Duodenal mucosa (tissue), 2 donors: ENCODE measurements around the gene GPSM1.
A peak's percentile ranks its signal among the peaks of the same experiment; 100 is the strongest.

Experiments
- H3K27ac ChIP-seq: one replicate; pipeline ENCODE4 v1.7.0; 2013; ENCODE audit warnings: low read depth, low read length
- H3K27me3 ChIP-seq, 2 donors: one replicate each; pipeline ENCODE4 v1.7.0; 2013; ENCODE audit warnings: low read length in 2 of 2, control low read depth in 1 of 2; ENCODE audit not compliant: insufficient read depth in 2 of 2, control insufficient read depth in 1 of 2
- H3K36me3 ChIP-seq, 2 donors: one replicate each; pipeline ENCODE4 v1.7.0; 2013; ENCODE audit warnings: low read length in 2 of 2, control low read depth in 1 of 2; ENCODE audit not compliant: insufficient read depth in 2 of 2, control insufficient read depth in 1 of 2
- H3K4me1 ChIP-seq, 2 donors: one replicate each; pipeline ENCODE4 v1.7.0; 2013; ENCODE audit warnings: low read length in 2 of 2, control low read depth in 1 of 2; ENCODE audit not compliant: insufficient read depth in 2 of 2, control insufficient read depth in 1 of 2
- H3K4me3 ChIP-seq, 2 donors: one replicate each; pipeline ENCODE4 v1.7.0; 2013; ENCODE audit warnings: low read length in 2 of 2, low read depth in 1 of 2
- H3K9ac ChIP-seq, 2 donors: one replicate each; pipeline ENCODE4 v1.7.0; 2013; ENCODE audit warnings: low read length in 2 of 2, low read depth in 1 of 2
- H3K9me3 ChIP-seq, 2 donors: one replicate each; pipeline ENCODE4 v1.7.0; 2013; ENCODE audit warnings: low read length in 2 of 2, control low read depth in 1 of 2; ENCODE audit not compliant: control insufficient read depth in 1 of 2

The GPSM1 gene

GRCh38 chr9:136361754-136362449 is 34.6 kb downstream of the GPSM1 start:
- H3K9ac ChIP-seq, result peak overlapping the region in 1 of 2 donors; percentile 11
- no peaks in the 10 kb centered on the region for H3K9me3 ChIP-seq
- H3K36me3 ChIP-seq, result peaks cover 0 to 9% of the 10 kb centered on the region in 2 donors
- peaks cover 8 to 15% of the 10 kb centered on the region in 2 donors for H3K4me1 ChIP-seq
- no peak overlapping the region for H3K27ac ChIP-seq
- no peaks in the 10 kb centered on the region for H3K27me3 ChIP-seq
- H3K4me3 ChIP-seq, result no peak overlapping the region

GRCh38 chr9:136362450-136362784 is 35.1 kb downstream of the GPSM1 start:
- no peaks in the 10 kb centered on the region for H3K27me3 ChIP-seq
- H3K4me3 ChIP-seq, result no peak overlapping the region
- peak overlapping the region in 1 of 2 donors; percentile 11 for H3K9ac ChIP-seq
- peaks cover 0 to 9% of the 10 kb centered on the region in 2 donors for H3K36me3 ChIP-seq
- peaks cover 8 to 15% of the 10 kb centered on the region in 2 donors for H3K4me1 ChIP-seq
- no peak overlapping the region for H3K27ac ChIP-seq
- no peaks in the 10 kb centered on the region for H3K9me3 ChIP-seq

GRCh38 chr9:136363106-136363948 is 36.0 kb downstream of the GPSM1 start, which contains the start of gene DNLZ:
Gene DNLZ, minus strand, starts transcription at chr9:136363744. Its CDS starts 30 bp downstream, at chr9:136363714.
- Histone ChIP-seq H3K27me3 (no peaks in the 10 kb centered on the region), H3K9ac (peak within 1 kb of the TSS; percentile 11 to 43), H3K4me1 (peaks cover 8 to 15% of the 10 kb centered on the region in 2 donors), H3K27ac (peak within 1 kb of the TSS; percentile 78), H3K36me3 (peaks cover 0 to 9% of the 10 kb centered on the region in 2 donors), H3K4me3 (peak within 1 kb of the TSS; percentile 56 to 77), H3K9me3 (no peaks in the 10 kb centered on the region)

GRCh38 chr9:136363949-136364748 is 36.8 kb downstream of the GPSM1 start:
- Histone ChIP-seq H3K27me3 (no peaks in the 10 kb centered on the region), H3K27ac (no peak overlapping the region), H3K4me1 (peaks cover 8 to 15% of the 10 kb centered on the region in 2 donors), H3K4me3 (peak overlapping the region in 1 of 2 donors; percentile 32), H3K9me3 (no peaks in the 10 kb centered on the region), H3K9ac (no peak overlapping the region), H3K36me3 (peaks cover 0 to 9% of the 10 kb centered on the region in 2 donors)

- Histone ChIP-seq H3K4me1 (peaks cover 8 to 15% of the 10 kb centered on the region in 2 donors), H3K36me3 (peaks cover 0 to 5% of the 10 kb centered on the region in 2 donors), H3K27me3 (no peaks in the 10 kb centered on the region), H3K9ac (no peak overlapping the region), H3K9me3 (no peaks in the 10 kb centered on the region), H3K27ac (no peak overlapping the region), H3K4me3 (no peak overlapping the region)
Observed at GRCh38 chr9:136364942-136365774, 37.8 kb downstream of the GPSM1 start.

- Histone ChIP-seq H3K9ac (no peak overlapping the region), H3K4me1 (peaks cover 8 to 15% of the 10 kb centered on the region in 2 donors), H3K4me3 (no peak overlapping the region), H3K27me3 (no peaks in the 10 kb centered on the region), H3K36me3 (peaks cover 0 to 5% of the 10 kb centered on the region in 2 donors), H3K27ac (no peak overlapping the region), H3K9me3 (no peaks in the 10 kb centered on the region)
Observed at GRCh38 chr9:136365775-136366222, 38.5 kb downstream of the GPSM1 start.

- H3K4me3 ChIP-seq, result no peak overlapping the region
- no peaks in the 10 kb centered on the region for H3K36me3 ChIP-seq
- no peaks in the 10 kb centered on the region for H3K27me3 ChIP-seq
- H3K27ac ChIP-seq, result no peak overlapping the region
- no peak overlapping the region for H3K9ac ChIP-seq
- peaks cover 8 to 16% of the 10 kb centered on the region in 2 donors for H3K4me1 ChIP-seq
- no peaks in the 10 kb centered on the region for H3K9me3 ChIP-seq
Observed at GRCh38 chr9:136366826-136367225, 39.5 kb downstream of the GPSM1 start.

GRCh38 chr9:136367296-136368145 is 40.2 kb downstream of the GPSM1 start:
- no peaks in the 10 kb centered on the region for H3K9me3 ChIP-seq
- H3K9ac ChIP-seq, result no peak overlapping the region
- no peaks in the 10 kb centered on the region for H3K27me3 ChIP-seq
- no peak overlapping the region for H3K4me3 ChIP-seq
- H3K36me3 ChIP-seq, result no peaks in the 10 kb centered on the region
- H3K4me1 ChIP-seq, result peaks cover 7 to 18% of the 10 kb centered on the region in 2 donors
- no peak overlapping the region for H3K27ac ChIP-seq
